Measurements from ENCODE around the gene SNX32.

The SNX32 gene

DNA sequence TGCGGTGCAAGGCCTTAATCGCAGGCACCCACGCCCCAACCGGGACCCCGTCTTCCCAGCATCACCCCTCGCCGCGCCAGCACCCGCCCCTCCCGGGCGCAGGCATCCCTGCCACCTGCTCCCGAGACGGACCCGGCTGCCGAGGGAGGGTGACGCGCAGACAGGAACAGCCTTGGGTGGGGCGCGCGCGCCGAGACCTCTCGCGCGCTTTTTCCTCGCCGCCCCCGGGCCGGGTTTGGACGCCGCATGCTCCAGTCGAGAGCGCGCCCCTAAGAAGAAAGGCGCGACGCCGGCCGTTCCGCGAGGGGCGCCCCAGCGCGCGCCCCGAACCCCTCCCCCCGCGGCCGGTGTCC is 23.7 kb downstream of the SNX32 start:
- DNase-seq (ENCODE audit: low read depth): no peak

DNA sequence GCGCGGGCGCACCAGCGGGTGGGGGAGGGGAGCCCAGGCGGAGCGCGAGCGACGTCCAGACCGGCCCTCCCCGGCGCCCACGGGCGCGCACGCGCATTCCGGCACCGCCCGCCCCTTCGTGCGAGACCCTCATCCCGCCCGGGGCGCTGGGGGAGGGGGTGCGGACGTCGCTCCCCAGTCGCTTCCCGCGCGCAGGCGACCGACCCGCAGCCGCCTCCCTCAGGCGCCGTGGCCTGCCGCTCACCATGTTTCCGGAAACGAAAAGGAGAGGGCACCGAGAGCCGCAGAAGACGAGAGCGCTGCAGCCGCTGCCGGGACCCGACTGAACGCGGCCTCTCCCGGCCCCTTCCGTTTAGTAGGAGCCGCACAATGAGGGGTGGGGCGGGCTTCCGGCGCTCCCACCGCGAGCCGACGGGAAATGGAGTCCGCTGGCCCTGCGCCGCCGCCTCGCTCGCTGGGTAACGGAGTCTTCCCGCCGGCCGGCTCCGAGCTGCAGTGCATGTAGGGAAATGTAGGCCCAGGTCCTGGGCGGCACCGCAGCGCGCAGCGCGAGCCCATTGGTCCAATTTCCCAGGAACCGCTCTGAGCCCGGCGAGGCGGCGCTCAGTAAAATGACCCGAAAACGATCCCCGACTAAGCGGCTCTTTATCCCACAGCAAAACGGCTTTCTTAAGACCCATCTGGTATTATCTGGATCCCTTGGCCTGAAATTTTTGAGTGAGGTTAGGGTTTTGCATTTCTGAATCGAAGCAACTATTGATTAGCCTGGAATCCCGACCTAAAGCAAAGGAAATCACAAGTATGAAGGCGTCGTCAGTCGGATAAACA is 24.3 kb downstream of the SNX32 start, which contains the start of gene CFL1:
Gene CFL1, minus strand, starts transcription at position 328 of the 828 bp plus-strand sequence. Its CDS starts 81 bp downstream, at position 247.
- DNase-seq (ENCODE audit: low read depth): peak; percentile 97

GRCh38 chr11:65858681-65859087 is 24.9 kb downstream of the SNX32 start:
- DNase-seq (ENCODE audit: low read depth): no peak

- DNase-seq (ENCODE audit: low read depth): peak; percentile 94
Measured at GRCh38 chr11:65859095-65859811, 25.5 kb downstream of the SNX32 start.

DNA sequence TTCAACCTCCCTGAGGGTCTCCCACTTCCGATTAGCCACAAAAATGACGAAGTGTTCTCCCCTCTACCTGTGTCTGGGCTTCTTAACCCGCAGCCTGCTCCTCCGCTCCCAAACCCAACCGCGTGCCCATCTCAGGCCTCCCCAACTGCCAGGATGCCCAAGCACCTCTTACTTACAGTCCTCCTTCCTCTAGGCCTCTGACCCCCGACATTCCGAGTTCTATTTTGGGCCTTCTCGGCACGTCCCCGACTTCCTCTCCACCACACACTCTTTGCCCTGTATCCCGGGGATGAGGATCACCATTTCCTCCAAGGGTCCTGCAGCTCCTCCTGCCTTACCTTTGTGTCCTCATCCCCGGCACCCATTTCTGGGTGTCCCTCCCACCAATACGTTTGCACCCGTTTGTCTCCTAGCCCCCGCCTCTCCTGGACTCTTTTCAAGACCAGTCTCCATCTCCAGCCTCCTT is 26.1 kb downstream of the SNX32 start:
- no peak for DNase-seq (ENCODE audit: low read depth)

DNA sequence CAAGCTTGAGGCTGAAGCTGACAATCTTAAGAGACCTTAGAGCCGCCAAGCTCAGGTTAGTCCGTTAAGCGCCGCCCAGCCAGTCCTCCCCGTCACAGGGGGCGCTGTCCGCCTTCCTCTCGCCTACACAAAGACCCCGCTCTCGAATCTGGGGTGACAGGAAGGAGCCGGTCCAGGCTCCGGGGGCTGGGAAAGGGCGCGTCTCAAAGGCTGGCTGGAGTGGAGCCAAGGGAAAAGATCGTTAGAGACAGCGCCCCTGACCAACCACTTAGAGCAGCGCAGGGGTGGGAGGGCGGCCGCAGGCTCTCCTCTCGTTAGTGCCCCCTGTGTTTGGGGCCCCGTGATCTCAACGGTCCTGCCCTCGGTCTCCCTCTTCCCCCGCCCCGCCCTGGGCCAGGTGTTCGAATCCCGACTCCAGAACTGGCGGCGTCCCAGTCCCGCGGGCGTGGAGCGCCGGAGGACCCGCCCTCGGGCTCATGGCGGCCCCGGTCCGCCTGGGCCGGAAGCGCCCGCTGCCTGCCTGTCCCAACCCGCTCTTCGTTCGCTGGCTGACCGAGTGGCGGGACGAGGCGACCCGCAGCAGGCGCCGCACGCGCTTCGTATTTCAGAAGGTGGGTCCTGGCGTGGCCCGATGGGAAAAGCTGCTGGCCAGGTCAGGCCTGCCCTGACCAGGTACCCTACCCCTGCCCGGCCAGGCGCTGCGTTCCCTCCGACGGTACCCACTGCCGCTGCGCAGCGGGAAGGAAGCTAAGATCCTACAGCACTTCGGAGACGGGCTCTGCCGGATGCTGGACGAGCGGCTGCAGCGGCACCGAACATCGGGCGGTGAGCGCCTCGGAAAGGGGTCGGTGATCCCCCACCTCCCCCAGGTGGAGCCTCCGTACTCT is 26.8 kb downstream of the SNX32 start, which contains the start of gene MUS81:
Gene MUS81, plus strand, starts transcription at position 156 of the 887 bp plus-strand sequence. Its CDS starts 321 bp downstream, at position 477.
- peak; percentile 93 for DNase-seq (ENCODE audit: low read depth)

- DNase-seq (ENCODE audit: low read depth): no peak
Measured at GRCh38 chr11:65861165-65861505, 27.4 kb downstream of the SNX32 start.

GRCh38 chr11:65861533-65862183 is 27.9 kb downstream of the SNX32 start:
- no peak for DNase-seq (ENCODE audit: low read depth)

DNA sequence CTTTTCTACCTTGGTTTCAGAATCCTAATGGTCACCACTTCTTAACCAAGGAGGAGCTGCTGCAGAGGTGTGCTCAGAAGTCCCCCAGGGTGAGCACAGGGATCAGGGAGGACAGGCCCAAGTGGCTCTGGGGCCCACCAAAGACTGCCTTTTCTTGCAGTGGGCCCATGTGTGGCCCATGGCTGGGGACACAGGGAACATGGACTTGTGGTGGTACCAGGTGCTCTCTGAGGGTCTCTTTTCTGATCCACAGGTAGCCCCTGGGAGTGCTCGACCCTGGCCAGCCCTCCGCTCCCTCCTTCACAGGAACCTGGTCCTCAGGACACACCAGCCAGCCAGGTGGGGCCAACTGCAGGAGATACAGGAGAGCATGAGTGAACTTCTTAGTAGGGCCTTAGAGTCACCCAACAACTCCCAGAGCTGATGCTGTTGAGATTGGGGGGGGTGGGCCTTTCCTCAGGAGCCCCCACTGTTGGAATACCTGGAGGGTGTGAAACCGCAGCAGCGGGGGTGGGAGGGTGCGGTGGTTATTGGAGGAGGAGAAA is 28.5 kb downstream of the SNX32 start:
- no peak for DNase-seq (ENCODE audit: low read depth)

- DNase-seq (ENCODE audit: low read depth): no peak
Measured at GRCh38 chr11:65862941-65863888, 29.5 kb downstream of the SNX32 start.

DNA sequence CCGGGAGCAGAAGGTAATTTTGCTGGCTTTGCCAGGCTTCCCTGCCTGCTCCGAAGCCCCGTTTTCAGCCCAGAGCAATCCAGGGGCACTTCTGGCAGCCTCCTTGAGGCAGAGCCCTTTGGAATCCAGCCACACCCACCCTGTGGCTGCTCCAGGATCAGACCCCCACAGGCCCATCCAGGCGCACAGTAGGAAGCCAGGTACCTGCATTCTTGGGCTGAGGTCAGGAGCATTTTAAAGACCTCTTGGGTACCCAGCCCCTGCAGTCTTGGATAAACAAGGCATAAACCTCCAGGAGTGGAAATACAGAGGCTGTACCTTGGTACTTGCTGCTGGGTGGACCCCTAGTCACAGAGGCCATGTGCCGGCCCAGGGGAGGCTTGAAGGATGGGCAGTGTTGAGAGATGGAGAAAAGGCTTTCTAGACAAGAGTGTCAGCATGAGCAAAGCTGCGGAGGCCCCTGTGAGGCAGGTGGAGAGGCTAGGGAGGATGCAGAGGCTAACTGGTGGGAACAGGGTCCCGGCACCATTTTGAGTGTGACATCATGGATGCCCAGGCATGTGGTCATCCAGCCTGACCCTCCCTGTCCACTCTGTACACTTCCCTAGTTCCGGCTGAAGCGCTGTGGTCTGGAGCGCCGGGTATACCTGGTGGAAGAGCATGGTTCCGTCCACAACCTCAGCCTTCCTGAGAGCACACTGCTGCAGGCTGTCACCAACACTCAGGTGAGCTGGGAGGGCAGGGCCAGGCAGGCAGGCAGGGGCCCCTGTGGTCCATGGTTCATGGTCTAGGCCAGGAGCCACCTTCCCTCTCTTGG is 30.3 kb downstream of the SNX32 start:
- DNase-seq (ENCODE audit: low read depth): no peak

- no peak for DNase-seq (ENCODE audit: low read depth)
Measured at GRCh38 chr11:65864706-65865471, 31.1 kb downstream of the SNX32 start.

DNA sequence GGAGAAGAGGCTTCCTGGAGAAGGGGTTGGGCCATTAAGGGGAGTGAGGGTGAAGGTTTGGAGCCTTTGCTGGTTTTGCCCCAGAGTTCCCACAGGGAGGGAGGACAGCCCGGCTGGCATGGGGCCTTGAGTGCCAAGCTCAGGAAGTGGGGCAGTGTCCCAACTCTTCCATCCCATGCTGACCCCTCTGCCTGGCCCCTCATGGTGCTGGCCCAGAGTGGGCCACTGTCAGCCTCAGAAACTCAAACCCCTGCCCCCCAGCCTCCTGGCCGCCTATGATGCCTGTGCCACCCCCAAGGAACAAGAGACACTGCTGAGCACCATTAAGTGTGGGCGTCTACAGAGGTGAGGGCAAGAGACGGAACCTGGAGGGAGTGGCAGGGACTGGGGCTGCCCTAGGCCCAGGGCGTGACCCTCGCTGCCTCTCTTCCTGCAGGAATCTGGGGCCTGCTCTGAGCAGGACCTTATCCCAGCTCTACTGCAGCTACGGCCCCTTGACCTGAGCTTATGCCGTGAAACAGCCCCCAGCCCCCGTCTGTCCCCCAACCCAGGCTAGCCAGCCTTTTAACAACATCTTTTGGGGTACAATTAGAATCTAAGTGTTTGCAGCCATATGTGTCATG is 31.9 kb downstream of the SNX32 start:
- DNase-seq (ENCODE audit: low read depth): no peak

GRCh38 chr11:65866509-65867283 is 32.9 kb downstream of the SNX32 start:
- DNase-seq (ENCODE audit: low read depth): no peak

- DNase-seq (ENCODE audit: low read depth): no peak
Measured at GRCh38 chr11:65867284-65868071, 33.7 kb downstream of the SNX32 start.

GRCh38 chr11:65868076-65868667 is 34.4 kb downstream of the SNX32 start:
- no peak for DNase-seq (ENCODE audit: low read depth)

Data from activated T-helper 9 cell treated with anti-CD3 and anti-CD28 coated beads, Interleukin-2, amount 50 U/mL, for 16 hours (primary cell).